ENCODE measurements around the gene POLG2.

POLG2 gene

GRCh38 chr17:64496786-64497564 is at the start of gene POLG2:
TSS of gene POLG2 (minus strand) at chr17:64497054. CDS start at chr17:64496968, 86 bp downstream.
- peak; percentile 95 for DNase-seq (ENCODE audit: low read depth)

GRCh38 chr17:64544742-64545141 is 47.9 kb upstream of the POLG2 start:
- DNase-seq (ENCODE audit: low read depth): no peak

DNA sequence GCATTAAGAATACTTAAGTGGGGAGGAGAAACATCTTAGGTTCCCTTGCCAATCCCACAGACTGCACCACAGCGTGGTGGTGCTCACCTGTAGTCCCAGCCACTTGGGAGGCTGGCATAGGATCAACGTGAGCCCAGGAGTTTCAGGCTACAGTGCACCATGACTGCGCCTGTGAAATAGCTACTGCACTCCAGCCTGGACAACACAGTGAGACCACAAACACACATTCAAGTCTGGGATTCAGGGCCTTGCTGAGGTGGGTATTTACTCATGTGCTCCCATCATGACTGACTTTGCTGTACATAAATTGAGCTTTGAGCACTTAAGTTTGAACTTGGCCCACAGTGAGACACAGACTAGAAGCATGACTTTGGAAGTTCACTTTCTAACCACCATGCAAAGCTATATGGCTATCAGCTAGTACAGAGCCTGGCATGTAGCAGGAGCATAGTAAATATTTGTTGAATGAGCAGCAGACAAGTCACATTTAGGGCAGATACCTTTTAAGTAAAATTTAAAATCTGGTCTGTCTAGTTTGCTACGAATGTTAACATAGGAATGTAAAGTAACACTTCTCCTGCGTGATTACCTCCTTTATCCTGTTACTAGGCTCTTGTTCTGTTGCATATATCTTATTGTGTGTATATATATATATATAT is 43.4 kb upstream of the POLG2 start:
- DNase-seq (ENCODE audit: low read depth): no peak

DNA sequence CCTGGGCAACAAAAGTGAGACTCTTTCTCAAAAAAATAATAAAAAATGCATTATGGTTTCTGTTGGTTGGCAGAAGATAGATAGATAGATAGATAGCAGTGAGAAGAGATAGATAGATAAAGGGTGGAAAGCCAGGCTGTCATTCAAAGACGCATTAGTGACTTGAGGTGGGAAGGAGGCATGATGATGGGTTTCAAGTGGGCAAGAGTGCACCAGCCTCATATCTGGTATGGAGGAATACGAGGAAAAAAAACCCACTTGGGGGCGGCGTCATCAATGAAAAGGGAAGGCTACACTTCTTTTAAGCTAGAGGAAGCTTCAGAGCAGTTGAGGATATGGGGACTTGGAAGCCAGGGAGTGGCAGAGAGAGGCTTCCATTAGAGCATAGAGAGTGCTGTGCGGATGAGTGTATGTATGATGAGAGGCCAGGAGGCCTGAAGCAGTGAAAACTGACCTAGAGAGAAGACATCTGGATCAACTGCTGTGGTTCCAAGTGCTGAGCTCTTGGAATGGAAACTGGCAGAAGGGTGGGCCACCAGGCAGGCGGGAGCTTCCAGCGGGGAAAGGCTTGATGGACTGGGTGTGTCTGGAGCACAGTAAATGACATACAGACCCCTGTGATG is 41.8 kb upstream of the POLG2 start:
- no peak for DNase-seq (ENCODE audit: low read depth)

DNA sequence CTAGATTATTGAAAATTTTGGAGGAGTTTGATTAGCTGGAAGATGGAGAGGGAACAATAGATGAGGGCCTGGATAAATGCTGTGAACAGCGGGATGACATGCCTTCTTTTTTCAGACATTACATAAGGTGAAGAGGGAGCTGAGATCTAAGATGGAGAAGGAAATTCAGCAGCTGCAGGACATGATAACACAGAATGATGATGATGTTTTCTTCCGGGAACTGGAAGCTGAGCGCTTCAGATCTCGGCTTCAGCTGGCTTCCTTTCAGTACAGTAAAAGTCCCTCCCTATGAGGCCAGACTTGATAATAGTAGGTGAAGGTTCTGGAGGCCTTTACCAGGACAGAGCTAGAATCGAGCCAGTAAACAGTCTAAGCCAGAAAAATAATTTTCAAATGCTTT is 40.6 kb upstream of the POLG2 start:
- DNase-seq (ENCODE audit: low read depth): no peak

DNA sequence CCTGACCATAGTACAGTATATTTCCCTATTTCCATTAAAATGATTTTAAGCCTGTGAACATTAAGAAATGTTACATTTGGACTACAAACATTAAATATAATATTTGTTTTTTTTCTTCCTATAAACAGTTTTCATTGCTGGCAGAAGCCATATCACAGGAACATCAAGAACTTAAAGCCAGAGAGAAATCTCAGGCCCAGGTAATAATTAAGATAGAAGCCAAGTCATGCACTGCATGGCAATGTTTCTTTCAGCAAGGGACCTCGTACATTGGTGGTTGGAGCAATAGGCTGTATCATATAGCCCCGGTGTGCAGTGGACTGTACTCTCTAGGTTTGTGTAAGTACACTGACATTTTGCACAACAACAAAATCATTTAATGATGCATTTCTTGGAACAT is 40.1 kb upstream of the POLG2 start:
- DNase-seq (ENCODE audit: low read depth): no peak

- no peak for DNase-seq (ENCODE audit: low read depth)
Observed at GRCh38 chr17:64535357-64535756, 38.5 kb upstream of the POLG2 start.

DNA sequence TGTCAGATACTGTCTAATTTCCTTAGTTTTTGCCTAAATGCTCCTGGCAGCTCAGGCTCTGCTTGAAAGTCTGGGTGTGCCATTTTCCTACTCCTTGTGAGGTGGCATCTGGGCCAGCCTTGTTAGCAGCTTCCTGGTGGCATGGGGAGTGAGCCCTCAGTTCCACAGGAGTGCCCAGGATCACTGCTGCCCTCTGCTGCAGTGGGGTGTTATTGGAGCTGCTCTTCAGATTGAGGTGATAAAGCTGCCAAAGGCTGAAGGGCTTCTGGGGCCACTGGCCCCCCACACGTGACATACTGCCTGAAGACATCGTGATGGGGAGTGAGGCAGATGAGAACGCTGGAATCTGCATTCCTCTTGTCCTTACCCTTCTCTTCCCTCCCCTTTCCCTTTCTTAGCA is 37.3 kb upstream of the POLG2 start:
- DNase-seq (ENCODE audit: low read depth): no peak

DNA sequence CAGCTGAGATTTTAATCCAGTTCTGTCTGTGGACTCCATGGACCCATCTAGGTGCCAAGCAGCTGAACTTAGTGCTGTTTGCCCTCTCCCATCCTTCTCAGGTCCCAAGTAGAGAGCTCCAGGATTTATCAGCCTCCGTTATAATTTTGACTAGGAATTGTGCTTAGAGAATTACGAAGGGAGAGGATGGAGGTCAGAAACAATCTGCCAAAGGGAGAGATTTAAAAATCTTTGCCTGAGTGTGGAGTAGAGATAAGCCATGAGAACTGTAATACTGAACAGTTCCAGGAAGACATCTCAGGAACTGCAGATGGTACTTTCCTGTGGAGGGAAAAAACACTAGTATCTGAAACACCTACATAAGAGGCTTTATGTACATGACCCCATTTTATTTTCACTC is 36.9 kb upstream of the POLG2 start:
- DNase-seq (ENCODE audit: low read depth): no peak

DNA sequence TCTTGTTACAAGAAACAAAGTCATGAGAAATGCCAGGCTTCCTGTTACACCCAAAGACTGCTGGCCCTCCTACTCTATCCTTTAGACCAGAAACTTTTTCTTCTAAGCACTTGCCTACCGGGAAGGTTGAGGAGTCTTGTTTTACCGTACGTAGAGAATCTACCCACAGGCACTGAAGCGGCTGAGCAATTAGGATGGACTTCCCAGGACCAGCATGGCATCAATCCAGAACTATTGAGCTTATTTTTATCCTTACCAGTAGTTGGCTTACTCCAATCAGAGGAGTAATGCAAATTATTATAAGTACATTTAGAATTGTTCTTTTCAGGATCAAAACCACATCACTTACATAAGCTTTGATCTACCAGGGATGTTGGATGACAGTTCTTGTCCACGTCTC is 35.6 kb upstream of the POLG2 start:
- DNase-seq (ENCODE audit: low read depth): no peak

DNA sequence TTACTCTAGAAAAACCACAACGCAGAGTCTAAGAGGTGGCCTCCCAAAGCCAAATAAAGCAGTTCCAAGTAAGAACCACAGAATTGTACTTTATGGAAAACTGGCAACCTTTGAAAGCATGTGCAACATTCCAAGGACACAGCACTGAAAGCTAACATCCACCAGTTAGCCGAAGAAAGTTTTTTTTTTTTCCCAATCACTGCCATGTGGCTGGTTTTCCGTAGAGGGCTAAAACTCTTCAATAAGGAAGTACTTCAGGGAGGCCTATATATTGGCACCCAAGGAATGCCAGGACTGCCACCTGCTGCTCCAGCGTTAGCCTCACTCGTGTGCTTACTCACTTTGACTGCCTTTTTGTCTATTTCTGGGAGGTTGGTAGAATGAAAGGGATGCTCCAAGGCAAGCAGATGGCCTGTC is 35.1 kb upstream of the POLG2 start:
- DNase-seq (ENCODE audit: low read depth): no peak

GRCh38 chr17:64529221-64529620 is 32.4 kb upstream of the POLG2 start:
- DNase-seq (ENCODE audit: low read depth): no peak

- DNase-seq (ENCODE audit: low read depth): no peak
Observed at GRCh38 chr17:64527914-64528313, 31.1 kb upstream of the POLG2 start.

DNA sequence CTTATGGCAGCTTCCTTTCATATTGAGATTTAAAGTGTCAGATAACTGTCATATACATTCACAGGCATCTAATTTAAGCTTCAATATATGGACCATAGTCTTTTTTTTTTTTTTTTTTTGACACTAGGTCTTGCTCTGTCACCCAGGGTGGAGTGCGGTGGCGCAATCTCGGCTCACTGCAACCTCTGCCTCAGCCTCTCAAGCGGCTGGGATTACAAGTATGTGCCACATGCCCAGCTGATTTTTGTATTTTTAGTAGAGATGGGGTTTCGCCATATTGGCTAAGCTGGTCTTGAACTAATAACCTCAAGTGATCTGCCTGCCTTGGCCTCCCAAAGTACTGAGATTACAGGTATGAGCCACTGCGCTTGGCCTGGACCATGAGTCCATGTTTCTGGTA is 23.5 kb upstream of the POLG2 start:
- no peak for DNase-seq (ENCODE audit: low read depth)

DNA sequence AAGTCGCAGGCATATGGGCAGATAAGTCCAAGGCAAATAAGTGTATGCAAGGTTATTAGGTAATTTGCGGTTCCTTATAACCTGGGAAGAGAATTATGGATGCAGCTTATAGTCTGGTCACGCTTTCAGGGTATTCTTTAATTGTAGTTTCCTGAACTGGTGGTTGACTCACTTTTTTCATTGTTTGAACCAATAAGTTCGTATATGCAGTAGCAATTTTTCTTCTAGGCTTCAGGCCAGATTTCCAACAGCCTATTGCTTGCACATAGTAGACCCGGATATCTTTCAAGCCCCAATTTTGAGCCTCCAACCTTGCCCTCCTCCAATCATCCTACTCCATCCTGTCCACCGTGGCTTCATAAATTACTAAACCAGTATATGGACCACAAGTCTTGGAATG is 22.7 kb upstream of the POLG2 start:
- no peak for DNase-seq (ENCODE audit: low read depth)

GRCh38 chr17:64515829-64516228 is 19.0 kb upstream of the POLG2 start:
- DNase-seq (ENCODE audit: low read depth): no peak

DNA sequence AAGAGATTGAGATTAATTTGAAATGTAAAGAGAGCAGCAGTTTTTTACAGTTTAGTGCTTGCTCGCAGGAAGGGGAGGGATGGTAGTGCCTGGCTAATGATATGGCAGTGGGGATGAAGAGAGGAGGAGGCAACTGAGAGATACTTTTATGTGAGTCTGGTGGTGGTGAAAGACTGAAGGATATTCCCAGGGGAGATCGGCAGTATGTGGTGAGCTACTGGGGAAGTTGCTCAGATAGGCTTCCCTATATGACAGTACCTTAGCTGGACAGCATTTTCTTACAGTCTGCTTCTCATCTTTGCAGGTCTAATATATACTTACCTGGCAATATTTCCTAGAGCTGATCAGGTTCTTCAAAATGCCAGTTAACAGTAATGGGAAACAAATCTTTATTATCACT is 18.6 kb upstream of the POLG2 start:
- DNase-seq (ENCODE audit: low read depth): no peak

GRCh38 chr17:64509179-64509578 is 12.3 kb upstream of the POLG2 start:
- no peak for DNase-seq (ENCODE audit: low read depth)

- no peak for DNase-seq (ENCODE audit: low read depth)
Observed at GRCh38 chr17:64508683-64509082, 11.8 kb upstream of the POLG2 start.

DNA sequence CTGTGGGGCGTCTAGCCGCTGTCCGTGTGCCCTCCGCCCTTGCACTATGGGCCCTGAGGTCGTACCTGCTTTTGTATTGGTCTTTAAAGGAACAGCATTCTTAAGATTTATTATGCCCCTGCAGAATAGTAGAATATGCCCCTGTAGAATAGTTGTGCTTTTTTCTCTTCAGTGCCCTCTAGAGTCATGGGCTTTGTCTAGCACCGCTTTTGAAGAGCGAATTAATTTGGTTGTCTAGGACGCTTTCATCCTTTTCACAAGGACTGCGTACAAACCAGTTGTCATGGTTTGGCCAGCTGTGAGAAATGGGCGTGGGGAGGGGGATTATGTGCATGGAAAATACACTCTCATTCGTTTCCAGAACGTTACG is 10.5 kb upstream of the POLG2 start:
- DNase-seq (ENCODE audit: low read depth): no peak

- peak; percentile 94 for DNase-seq (ENCODE audit: low read depth)
Observed at GRCh38 chr17:64506576-64507412, 9.9 kb upstream of the POLG2 start, which contains the start of gene CEP95. TSS of gene CEP95 (plus strand) at chr17:64506977. CDS start at chr17:64507098, 121 bp downstream.

DNA sequence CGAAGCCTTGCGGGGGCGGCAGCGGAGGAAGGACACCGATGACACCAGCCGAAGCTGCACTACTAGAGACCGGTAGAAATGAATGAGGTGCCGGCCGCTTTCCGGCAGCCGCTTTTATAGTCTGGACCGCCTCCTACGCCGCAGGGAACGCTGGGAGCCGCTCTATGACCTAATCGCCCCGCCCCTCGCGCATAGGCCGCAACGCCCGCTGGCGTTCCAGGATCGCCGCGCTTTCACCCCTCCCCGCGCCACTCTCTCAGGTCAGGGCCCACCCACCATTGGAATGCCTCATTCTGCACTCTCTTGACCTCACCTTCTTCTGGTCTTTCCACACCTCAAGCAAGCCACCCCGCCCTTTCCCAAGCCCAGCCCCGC is 9.3 kb upstream of the POLG2 start, which contains the start of gene DDX5:
Gene DDX5, minus strand, starts transcription at position 89 of the 375 bp plus-strand sequence. CDS start 170 bp downstream, outside the sequence.
- peak; percentile 95 for DNase-seq (ENCODE audit: low read depth)
